AG04449 (cell line): ENCODE results near the gene GADL1.

Experiments used
- CTCF ChIA-PET: fragments of 350-600 bp; formaldehyde crosslinking; extraction: SDS; loops from one replicate; lab custom pipeline; 2021; ENCODE audit warnings: antibody characterized with exemption; lab: Yijun Ruan, JAX
- POLR2A ChIA-PET: fragments of 400-600, 350-600 bp; formaldehyde crosslinking; extraction: SDS; loops from one replicate; lab custom pipeline; 2020; ENCODE audit warnings: antibody characterized with exemption, inconsistent platforms; lab: Yijun Ruan, JAX
- DNase-seq: peaks from one replicate; pipeline ENCODE4 v3.0.0-alpha.2; 2010; ENCODE audit warnings: low read depth, low spot score
- H3K4me3 ChIP-seq: 2 replicates; pipeline ENCODE4 v1.5.1; 2011; ENCODE audit warnings: low read depth, mild to moderate bottlenecking, control low read depth, low read length
- TF ChIP-seq, protein P1 (sequence below): IDR thresholded peaks from one replicate; pipeline ENCODE4 v1.5.1; 2011; ENCODE audit warnings: mild to moderate bottlenecking, moderate library complexity, low read length, control low read depth, inconsistent platforms; ENCODE audit not compliant: insufficient read depth; ENCODE audit errors: missing control alignments

The GADL1 gene

GRCh38 chr3:30836141-30836540 lies 58.3 kb downstream of the GADL1 start:
- TF ChIP-seq, protein P1, sequence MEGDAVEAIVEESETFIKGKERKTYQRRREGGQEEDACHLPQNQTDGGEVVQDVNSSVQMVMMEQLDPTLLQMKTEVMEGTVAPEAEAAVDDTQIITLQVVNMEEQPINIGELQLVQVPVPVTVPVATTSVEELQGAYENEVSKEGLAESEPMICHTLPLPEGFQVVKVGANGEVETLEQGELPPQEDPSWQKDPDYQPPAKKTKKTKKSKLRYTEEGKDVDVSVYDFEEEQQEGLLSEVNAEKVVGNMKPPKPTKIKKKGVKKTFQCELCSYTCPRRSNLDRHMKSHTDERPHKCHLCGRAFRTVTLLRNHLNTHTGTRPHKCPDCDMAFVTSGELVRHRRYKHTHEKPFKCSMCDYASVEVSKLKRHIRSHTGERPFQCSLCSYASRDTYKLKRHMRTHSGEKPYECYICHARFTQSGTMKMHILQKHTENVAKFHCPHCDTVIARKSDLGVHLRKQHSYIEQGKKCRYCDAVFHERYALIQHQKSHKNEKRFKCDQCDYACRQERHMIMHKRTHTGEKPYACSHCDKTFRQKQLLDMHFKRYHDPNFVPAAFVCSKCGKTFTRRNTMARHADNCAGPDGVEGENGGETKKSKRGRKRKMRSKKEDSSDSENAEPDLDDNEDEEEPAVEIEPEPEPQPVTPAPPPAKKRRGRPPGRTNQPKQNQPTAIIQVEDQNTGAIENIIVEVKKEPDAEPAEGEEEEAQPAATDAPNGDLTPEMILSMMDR: no peak
- DNase-seq: no peak
- ChIA-PET POLR2A (no interaction called here), CTCF (no interaction called here)
- no peak overlapping the region for H3K4me3 ChIP-seq

DNA sequence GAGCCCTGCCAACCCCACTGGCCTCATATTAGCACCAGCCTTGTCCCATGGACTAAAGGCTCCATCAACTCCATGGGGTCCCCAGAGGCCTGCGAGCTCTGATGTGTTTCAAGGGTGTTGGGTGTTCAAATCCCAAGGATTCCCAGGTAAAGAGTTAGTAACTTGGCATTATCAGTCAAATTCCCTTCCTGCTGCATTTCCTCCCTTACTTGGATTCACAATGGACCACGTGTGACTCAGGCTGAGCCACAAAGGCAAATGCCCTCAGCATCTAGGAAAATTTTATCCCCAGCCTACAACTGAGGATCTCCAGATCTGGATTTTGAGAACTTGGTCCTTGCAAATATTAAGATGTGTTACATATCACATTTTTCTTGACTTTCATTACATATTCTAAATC lies 58.8 kb downstream of the GADL1 start:
- DNase-seq: no peak
- POLR2A ChIA-PET: no interaction called here
- no peak overlapping the region for H3K4me3 ChIP-seq
- CTCF ChIA-PET: no interaction called here
- TF ChIP-seq, protein P1: no peak

DNA sequence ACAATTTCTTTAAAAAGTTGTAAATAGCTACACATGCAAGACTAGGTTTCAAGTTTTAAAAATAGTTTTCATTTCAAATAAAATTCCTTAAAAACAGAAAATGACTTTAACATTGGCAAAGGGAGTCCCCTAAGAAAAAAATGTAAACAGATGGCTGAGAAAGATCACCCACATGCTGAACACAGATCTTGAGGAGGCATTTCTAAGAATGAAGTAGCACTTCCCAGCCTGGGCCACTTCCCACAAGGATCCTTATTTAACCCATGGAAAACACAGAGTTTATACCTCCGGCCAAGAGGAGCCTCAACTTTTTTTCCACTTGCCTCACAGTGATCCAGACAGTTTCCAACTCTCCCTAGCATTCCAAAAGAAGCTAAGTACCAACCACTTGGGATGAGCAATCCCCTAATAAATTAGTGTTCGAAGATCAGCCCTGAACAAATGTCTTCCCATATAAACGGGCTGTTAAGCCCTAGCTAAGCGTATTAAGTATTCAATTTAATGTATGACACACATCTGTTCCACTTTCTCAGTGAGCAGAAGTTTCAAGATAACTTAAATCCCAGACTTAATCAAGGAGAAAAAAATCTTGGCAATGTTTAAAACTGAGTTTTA lies 61.4 kb downstream of the GADL1 start:
- TF ChIP-seq, protein P1: no peak
- CTCF ChIA-PET: no interaction called here
- DNase-seq: no peak
- POLR2A ChIA-PET: no interaction called here
- H3K4me3 ChIP-seq: no peak overlapping the region

- DNase-seq: no peak
- no peak overlapping the region for H3K4me3 ChIP-seq
- TF ChIP-seq, protein P1: no peak
- ChIA-PET POLR2A (no interaction called here), CTCF (interaction anchor here (1.3 kb wide), 1 partner anchor 10 kb away, joined by 3 read pairs; no protein-coding TSS in a partner anchor)
Observed at GRCh38 chr3:30827080-30827479, 67.4 kb downstream of the GADL1 start.

GRCh38 chr3:30826531-30826942 lies 67.9 kb downstream of the GADL1 start:
- DNase-seq: no peak
- TF ChIP-seq, protein P1: no peak
- no peak overlapping the region for H3K4me3 ChIP-seq
- POLR2A ChIA-PET: no interaction called here
- CTCF ChIA-PET: no interaction called here

DNA sequence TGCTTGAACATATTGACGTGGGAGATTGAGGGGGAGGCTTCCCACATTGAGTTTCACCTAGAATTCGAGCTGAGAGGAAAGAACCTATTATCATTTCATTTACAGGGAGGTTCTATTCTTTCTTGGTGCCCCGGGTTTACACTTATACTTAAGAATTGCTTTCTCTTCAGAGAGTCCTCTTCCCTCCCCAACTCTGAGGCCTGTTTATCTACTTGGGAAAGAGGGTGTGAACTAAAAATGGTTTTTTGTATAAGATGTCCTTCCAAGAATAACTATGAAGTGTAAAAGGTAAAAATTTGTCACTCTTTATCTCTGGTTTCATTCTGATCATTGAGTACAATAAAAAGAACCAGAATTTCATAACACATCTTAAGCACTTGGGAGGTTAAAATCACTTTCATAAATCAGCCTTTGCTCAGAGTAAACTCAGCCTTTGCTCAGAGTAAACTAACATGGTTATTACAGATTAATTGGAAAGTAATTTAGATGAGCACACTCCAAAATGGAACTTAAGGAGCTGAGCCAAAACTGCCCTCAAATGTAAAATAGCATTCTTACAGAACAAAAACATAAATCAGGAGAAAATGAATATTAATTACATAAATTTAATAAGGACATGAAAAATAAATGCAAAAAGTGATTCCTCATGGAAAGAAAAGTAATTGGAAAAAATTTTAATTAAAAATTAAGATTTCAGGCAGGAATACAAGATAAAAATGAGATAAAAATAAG lies 75.2 kb downstream of the GADL1 start:
- POLR2A ChIA-PET: no interaction called here
- CTCF ChIA-PET: interaction anchor here (1.4 kb wide), 1 partner anchor 115 kb away, joined by 4 read pairs; no protein-coding TSS in a partner anchor
- H3K4me3 ChIP-seq: no peak overlapping the region
- DNase-seq: no peak
- TF ChIP-seq, protein P1: no peak
